Vagina (tissue), 2 donors: ENCODE data around the gene GNRHR. TPM values are rescaled to one million over a fixed set of nuclear protein-coding genes. Genes with fewer than 3 reads are reported as not detected.

Source experiments
- DNase-seq, 2 donors: peaks; one replicate each; pipeline ENCODE4 v3.0.0-alpha.2; 2017; ENCODE audit errors: extremely low spot score in 2 of 2
- H3K27ac ChIP-seq: fragments of 200-600 bp; sonication (generic); one replicate; pipeline ENCODE4 v1.5.1; 2019
- H3K27me3 ChIP-seq: fragments of 200-600 bp; sonication (generic); one replicate; pipeline ENCODE4 v1.5.1; 2019
- H3K36me3 ChIP-seq, 2 donors: fragments of 200-600 bp; sonication (generic); one replicate each; pipeline ENCODE4 v1.5.1; 2017 to 2019
- H3K4me1 ChIP-seq: fragments of 200-600 bp; sonication (generic); one replicate; pipeline ENCODE4 v1.5.1; 2019
- H3K4me3 ChIP-seq, 2 donors: fragments of 200-600 bp; sonication (generic); 1 replicate in 1 of 2; 2 replicates in 1 of 2; pipeline ENCODE4 v1.5.1; 2016 to 2019
- H3K9me3 ChIP-seq: fragments of 200-600 bp; sonication (generic); one replicate; pipeline ENCODE4 v1.5.1; 2019
- CTCF ChIP-seq, 3 experiments: fragments of 450-650 bp in 2 of 3; fragments of 200-600 bp in 1 of 3; sonication (generic) in 1 of 3; IDR thresholded peaks; one replicate each; pipeline ENCODE4 v1.5.1; 2017 to 2019; ENCODE audit warnings: antibody characterized with exemption in 3 of 3, mild to moderate bottlenecking in 2 of 3, moderate library complexity in 2 of 3
- POLR2A ChIP-seq, 2 donors: fragments of 450-650 bp; IDR thresholded peaks; one replicate each; pipeline ENCODE4 v1.6.1; 2017; ENCODE audit warnings: antibody characterized with exemption in 2 of 2, mild to moderate bottlenecking in 2 of 2, moderate library complexity in 2 of 2
- POLR2AphosphoS5 ChIP-seq, 2 donors: sonication (generic); formaldehyde crosslinking; IDR thresholded peaks; one replicate each; pipeline ENCODE4 v1.9.0; 2017; ENCODE audit warnings: antibody characterized with exemption in 2 of 2, mild to moderate bottlenecking in 2 of 2, low read depth in 1 of 2; ENCODE audit not compliant: insufficient read depth in 1 of 2
- intact Hi-C: fragments of 100-400 bp; cut with DNase I; formaldehyde crosslinking; loops from one replicate; pipeline ENCODE4 v1.15.1; 2023
- total RNA-seq: library from RNA; depleted of rRNA; stranded (reverse); fragments of >200 nt; gene quantifications from one replicate; pipeline ENCODE4 v1.2.3, GENCODE V29; 2016

Gene GNRHR
- total RNA-seq, 1 donor from 2014 or later = not detected

DNA sequence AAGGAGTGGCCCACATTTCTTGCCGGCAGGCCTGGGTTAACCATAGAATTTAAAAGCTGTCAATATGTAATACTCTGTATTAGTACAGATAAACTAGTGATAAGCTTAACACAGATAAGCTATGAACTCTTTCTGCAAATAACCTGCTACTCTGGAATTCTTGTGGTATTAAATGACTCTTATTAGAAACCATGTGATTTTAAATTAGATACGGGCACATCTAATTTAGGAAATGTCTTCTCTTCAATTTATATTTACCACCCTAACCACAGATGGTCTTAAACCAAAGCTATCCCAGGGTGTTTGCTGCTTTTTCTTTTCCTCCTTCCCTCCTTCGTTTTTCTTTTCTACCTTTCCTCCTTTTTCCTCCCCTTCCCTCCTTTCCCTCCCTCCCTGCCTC lies 4.9 kb downstream of the GNRHR start:
- TF ChIP-seq POLR2AphosphoS5 (IDR thresholded peaks at IDR 0.05; ENCODE audit: insufficient read depth in 1 of 2, low read depth in 1 of 2) (no peak), POLR2A (IDR thresholded peaks at IDR 0.05) (no peak), CTCF (IDR thresholded peaks at IDR 0.05) (no peak)
- no peaks in the 10 kb centered on the region for H3K27me3 ChIP-seq
- no peak overlapping the region for H3K4me3 ChIP-seq
- H3K36me3 ChIP-seq = no peaks in the 10 kb centered on the region
- DNase-seq = no peak
- no peak overlapping the region for H3K27ac ChIP-seq
- H3K4me1 ChIP-seq = no peaks in the 10 kb centered on the region
- no peaks in the 10 kb centered on the region for H3K9me3 ChIP-seq
- intact Hi-C loops = no loop called here

DNA sequence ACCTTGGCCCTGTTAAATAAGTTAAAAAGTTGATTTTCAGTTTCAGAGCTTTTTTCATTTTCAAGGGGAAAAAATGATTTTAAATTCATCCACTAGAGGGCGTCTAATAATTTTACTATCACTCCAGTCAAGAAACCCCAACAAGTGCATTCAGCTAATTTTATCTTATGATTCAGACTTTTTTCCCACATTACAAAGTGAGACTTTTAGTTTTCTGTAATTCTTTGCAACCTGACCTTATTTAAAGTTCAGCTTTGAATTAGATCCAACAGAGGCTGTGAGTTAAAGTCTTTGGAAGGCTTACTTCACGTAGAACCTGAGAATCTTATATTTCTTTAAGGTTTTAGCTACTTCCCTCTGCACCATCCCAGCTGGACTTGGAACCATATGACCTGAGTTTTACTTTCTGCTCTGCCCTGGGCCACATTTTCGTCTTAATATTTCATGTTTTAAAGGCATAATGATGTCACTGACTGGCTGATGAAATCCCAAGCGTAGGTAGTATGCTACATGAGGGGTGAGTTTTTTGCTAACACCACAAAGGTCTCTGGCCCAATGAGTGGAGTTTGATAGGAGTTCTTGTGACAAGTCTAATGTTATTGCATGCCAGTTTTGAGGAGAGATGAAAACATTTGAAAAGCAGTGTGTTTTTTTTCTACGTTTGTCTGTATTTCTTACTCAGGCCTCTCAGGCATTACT lies 7.2 kb downstream of the GNRHR start:
- Histone ChIP-seq H3K4me1 (no peaks in the 10 kb centered on the region), H3K9me3 (no peaks in the 10 kb centered on the region), H3K27ac (no peak overlapping the region), H3K4me3 (no peak overlapping the region), H3K36me3 (no peaks in the 10 kb centered on the region), H3K27me3 (no peaks in the 10 kb centered on the region)
- DNase-seq = no peak
- TF ChIP-seq POLR2AphosphoS5 (IDR thresholded peaks at IDR 0.05; ENCODE audit: insufficient read depth in 1 of 2, low read depth in 1 of 2) (no peak), CTCF (IDR thresholded peaks at IDR 0.05) (peak in 1 of 3 experiments; percentile 54)
- intact Hi-C loops = no loop called here

GRCh38 chr4:67744561-67745283 lies 9.5 kb downstream of the GNRHR start:
- H3K4me1 ChIP-seq = no peaks in the 10 kb centered on the region
- TF ChIP-seq POLR2AphosphoS5 (IDR thresholded peaks at IDR 0.05; ENCODE audit: insufficient read depth in 1 of 2, low read depth in 1 of 2) = no peak
- no peak for TF ChIP-seq POLR2A (IDR thresholded peaks at IDR 0.05)
- TF ChIP-seq CTCF (IDR thresholded peaks at IDR 0.05) = no peak
- no peaks in the 10 kb centered on the region for H3K27me3 ChIP-seq
- no peak for DNase-seq
- H3K4me3 ChIP-seq = no peak overlapping the region
- H3K36me3 ChIP-seq = no peaks in the 10 kb centered on the region
- intact Hi-C loops = no loop called here
- H3K9me3 ChIP-seq = no peaks in the 10 kb centered on the region
- no peak overlapping the region for H3K27ac ChIP-seq

GRCh38 chr4:67743194-67743593 lies 11.0 kb downstream of the GNRHR start:
- TF ChIP-seq CTCF (IDR thresholded peaks at IDR 0.05) = no peak
- no peak for TF ChIP-seq POLR2A (IDR thresholded peaks at IDR 0.05)
- H3K27ac ChIP-seq = no peak overlapping the region
- H3K4me3 ChIP-seq = no peak overlapping the region
- no peaks in the 10 kb centered on the region for H3K9me3 ChIP-seq
- intact Hi-C loops = no loop called here
- no peaks in the 10 kb centered on the region for H3K4me1 ChIP-seq
- no peaks in the 10 kb centered on the region for H3K27me3 ChIP-seq
- no peak for DNase-seq
- no peaks in the 10 kb centered on the region for H3K36me3 ChIP-seq

DNA sequence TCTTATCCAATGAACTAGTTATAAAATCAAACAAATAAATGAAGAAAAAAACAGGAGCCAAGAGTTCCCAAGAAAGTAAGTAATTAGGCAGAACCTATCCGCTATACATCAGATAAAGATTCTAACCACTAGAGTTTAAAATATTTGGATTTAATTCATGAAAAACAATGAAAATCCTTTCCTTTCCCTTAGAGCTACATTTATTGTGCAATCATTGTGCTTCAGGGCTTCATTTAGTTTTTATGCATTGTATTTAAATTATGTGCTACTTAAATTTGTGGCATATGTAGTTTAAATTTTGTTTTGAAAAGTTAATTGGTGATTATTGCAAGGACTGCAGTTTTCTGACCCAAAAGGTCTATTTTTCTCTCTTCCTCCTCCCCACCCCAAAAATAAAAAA lies 17.9 kb downstream of the GNRHR start:
- H3K27ac ChIP-seq = no peak overlapping the region

More for the DNA sequence above, 17.9 kb downstream of the GNRHR start:
- Histone ChIP-seq H3K27me3 (no peaks in the 10 kb centered on the region), H3K9me3 (no peaks in the 10 kb centered on the region), H3K4me1 (no peaks in the 10 kb centered on the region), H3K36me3 (no peaks in the 10 kb centered on the region), H3K4me3 (no peak overlapping the region)
- intact Hi-C loops = no loop called here
- DNase-seq = no peak
- no peak for TF ChIP-seq CTCF (IDR thresholded peaks at IDR 0.05)
- TF ChIP-seq POLR2AphosphoS5 (IDR thresholded peaks at IDR 0.05; ENCODE audit: insufficient read depth in 1 of 2, low read depth in 1 of 2) = no peak
- TF ChIP-seq POLR2A (IDR thresholded peaks at IDR 0.05) = no peak
